Stimulated activated CD8-positive, alpha-beta memory T cell treated with anti-CD3 and anti-CD28 coated beads, Interleukin-7, amount 100 ng/mL, for 24 hours (primary cell): Measurements from ENCODE around the gene LRGUK.

ENCODE experiments used
- DNase-seq: peaks from one replicate; pipeline ENCODE4 v3.0.0-alpha.2; 2020; ENCODE audit warnings: low read depth

Gene LRGUK

DNA sequence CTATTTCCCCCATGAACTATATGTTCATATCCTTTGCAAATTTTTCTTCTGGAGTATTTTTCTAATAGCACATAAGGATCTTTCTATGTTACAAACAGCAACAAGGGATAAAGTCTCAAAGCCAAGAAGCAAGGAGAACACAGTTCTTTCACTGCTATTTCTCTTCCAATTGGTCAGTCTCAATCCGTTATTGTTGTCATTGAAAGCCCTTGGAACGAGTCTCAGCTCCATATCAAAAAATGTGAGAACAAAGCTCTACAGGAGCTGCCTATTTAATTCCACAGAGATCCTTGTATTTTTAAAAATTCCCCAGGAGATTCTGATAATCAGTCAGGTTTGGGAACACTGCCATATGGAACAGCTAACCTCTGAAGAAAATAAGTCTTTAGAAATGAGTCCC lies 173.8 kb downstream of the LRGUK start:
- no peak for DNase-seq

DNA sequence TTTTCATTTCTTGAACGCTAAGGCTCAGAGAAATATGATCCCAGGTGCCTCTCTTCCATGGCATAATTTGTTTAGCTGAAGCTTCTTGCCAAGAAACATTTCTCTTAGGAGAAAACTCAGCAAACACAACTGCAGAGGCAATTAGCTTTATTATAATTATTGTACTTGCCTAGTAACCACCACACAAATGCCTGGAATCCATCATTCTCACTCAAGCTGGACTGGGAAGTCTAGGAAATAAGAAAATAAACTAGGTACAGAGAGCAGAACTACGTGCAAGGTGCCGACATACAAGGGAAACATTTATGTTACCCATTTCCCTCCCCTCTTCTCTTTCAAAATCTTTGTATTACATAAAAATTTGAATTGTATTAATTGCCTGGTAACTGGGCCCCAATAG lies 174.5 kb downstream of the LRGUK start:
- DNase-seq: no peak

DNA sequence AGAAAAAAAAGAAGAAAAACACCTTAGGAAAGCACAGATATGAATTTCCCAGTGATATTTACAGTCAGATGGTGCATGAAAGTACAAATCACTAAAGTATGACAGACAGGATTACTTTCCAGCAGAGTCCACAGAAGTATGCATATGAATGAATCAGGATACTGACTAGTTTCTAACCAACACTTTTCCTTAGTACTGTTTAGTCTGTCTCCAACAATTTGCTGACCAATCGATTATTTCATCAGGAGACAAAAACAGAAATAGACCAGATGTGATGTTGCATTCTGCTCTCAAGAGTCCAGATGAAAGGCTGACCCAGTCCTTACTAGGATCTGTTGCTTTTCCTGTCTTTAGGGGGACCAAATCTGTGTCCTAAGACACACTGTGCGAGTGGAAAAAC lies 175.0 kb downstream of the LRGUK start:
- DNase-seq: no peak

DNA sequence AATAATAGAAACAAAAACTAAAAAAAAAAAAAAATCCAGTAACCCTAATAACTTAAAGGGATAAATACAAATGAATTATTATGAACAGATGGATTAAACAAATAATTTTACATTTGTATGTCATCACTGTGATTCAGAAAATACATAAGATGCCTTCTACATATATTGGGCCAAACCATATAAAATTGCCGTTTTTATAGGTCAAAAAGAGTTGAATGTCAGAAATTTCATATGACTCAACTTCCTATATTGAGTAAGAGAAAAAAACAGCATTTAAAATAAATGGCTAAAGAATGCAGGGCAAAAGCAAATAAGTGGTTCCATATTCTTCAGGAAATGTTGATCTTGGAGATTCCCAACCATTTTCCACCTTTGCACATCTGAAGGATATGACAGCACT lies 180.2 kb downstream of the LRGUK start:
- no peak for DNase-seq

DNA sequence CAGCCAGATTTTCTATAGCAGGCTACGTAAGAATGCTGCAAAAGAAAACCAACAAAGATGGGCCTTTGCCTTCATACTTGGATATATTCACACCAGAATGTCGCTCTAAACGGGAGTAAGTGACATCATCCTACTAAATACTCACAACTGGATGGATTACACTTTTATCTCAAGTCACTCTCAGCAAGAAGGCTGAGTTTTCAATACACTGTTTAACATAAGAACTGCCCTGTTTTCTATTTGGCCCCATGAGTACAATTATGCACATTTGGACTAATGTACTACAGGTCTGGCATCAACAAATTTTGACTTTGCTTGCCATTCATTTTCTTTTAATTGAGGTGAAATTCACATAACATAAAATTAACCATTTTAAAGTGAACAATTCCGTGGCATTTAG lies 181.4 kb downstream of the LRGUK start:
- DNase-seq: no peak

DNA sequence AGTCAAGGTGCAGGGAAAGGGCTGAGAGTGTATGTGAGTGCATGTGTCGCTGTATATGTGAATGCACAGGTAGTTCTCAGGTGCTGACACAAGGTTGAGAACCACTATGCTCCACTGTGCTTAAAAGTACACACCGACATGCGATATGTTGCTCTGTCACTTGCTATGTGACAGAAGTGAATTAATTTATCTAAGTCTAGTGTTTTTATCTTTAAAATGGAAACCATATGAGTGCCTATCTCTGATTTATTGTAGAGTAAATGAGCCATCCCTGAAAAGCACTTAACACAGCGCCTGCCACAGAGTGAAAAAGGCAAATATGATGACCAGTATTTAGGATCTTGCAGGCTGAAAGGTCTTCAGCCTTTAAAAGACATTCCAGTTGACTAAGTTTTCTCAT lies 184.7 kb downstream of the LRGUK start:
- DNase-seq: no peak

DNA sequence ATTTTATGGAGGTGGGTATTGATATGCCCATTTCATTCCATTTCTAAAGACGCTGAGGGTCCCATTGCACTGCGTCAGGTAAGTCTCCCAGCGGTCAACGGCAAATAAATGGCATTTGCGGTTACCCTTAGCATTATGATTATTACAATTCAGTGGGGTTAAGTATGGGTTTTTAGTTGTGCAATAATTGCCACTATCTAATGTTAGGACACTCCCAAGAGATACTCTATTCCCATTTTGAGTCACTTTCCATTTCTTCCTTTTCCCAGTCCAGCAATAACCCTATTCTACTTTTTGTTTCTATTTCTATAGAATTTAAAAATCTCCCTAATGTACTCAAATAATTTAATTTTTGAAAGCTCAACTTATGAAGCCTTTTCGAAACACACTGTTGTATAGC lies 185.6 kb downstream of the LRGUK start:
- DNase-seq: no peak

DNA sequence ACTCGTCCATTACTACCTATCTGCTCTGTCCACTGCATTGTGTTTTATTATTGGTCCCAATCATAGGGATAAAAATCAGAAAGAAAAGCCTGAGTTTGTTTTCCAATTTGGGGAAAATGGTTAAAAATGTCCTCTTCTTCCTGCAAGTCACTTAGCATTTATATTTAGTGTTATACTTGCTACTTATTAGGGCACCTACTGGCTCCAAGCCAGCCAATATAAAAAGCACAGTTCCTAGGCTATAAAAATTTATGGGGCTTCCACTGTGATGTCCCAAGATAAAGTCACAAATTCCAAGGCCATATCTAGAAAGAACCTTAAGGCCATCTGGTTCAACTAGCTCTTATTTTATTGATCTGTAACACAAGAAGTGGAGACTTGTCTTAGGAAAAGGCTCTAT lies 186.4 kb downstream of the LRGUK start:
- no peak for DNase-seq
